Activated naive CD8-positive, alpha-beta T cell treated with anti-CD3 and anti-CD28 coated beads, Interleukin-2, amount 50 U/mL, for 24 hours (primary cell): Measurements from ENCODE around the gene PRG3.
"Not testable (repeated sequence)": the region's sequence is repeated elsewhere in the genome, so short reads cannot be mapped to it uniquely, and the experiment has no call there.

ENCODE experiments used
- ATAC-seq: fragments of 150-1000 bp; cut with Tn5 transposase; one replicate; pipeline ENCODE4 v1.10.0; 2021
- DNase-seq: peaks from one replicate; pipeline ENCODE4 v3.0.0; 2021
- H3K27ac Mint-ChIP-seq: one replicate; pipeline ENCODE4 v1.8.0; 2021; ENCODE audit warnings: mild to moderate bottlenecking, mixed read lengths
- H3K27me3 Mint-ChIP-seq: one replicate; pipeline ENCODE4 v1.8.0; 2021; ENCODE audit warnings: mixed read lengths
- H3K36me3 Mint-ChIP-seq: one replicate; pipeline ENCODE4 v1.8.0; 2021; ENCODE audit warnings: low read depth, mixed read lengths
- H3K4me1 Mint-ChIP-seq: one replicate; pipeline ENCODE4 v1.8.0; 2021; ENCODE audit warnings: mixed read lengths
- H3K4me3 Mint-ChIP-seq: one replicate; pipeline ENCODE4 v1.8.0; 2021; ENCODE audit warnings: mild to moderate bottlenecking, moderate library complexity, mixed read lengths
- H3K9me3 Mint-ChIP-seq: one replicate; pipeline ENCODE4 v1.8.0; 2021; ENCODE audit warnings: mixed read lengths

Gene PRG3

DNA sequence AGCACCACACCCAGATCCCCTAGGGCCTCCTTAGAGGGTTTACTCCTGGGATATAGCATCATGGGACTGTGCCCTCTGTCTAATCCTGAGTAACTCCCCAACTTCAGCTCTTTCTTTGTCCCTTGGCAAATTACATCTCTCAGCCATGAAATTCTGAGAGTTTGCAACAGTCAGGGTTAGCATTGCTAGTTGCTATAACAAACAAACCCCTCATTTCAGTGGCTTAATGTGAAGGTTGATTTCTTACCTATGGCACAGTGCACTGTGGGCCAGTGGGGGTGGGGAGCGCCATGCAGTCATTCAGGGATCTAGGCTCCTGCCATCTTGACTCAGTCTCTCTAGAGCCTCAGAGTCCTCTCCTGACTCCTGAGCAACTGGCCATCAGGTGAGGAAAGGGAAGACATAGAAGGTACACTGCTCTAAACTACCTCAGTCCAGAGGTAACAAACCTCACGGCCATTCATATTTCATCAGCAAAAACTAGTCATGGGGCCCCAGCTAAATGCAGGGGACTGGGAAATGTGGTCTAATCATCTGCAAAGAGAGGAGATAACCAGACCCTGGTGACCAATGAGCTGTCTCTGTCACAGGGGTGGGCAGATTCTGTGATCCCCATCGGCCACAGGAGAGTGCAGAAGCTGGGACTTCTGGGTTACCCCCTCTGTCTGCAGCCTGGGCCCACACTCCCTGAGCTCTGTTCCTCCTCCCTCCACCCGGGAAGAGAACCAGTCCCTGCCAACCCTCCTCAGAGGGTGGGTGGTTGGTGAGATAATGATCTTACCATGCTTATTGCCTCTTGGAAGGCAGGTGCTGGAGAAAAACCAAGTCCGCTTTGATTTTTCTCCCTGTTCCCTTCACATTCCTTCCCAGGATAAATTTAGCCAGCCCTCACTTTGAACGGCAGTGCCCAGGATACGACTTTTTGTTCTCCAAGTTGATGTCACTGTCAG, 17.5 kb downstream of the PRG3 start:
- Mint-ChIP-seq H3K4me1 (no peaks in the 10 kb centered on the region), H3K9me3 (no peaks in the 10 kb centered on the region), H3K27ac (no peak overlapping the region), H3K27me3 (no peaks in the 10 kb centered on the region), H3K4me3 (no peak overlapping the region), H3K36me3 (no peaks in the 10 kb centered on the region)
- DNase-seq: no peak
- no peak for ATAC-seq

- no peaks in the 10 kb centered on the region for H3K27me3 Mint-ChIP-seq
- H3K36me3 Mint-ChIP-seq: no peaks in the 10 kb centered on the region
- no peak overlapping the region for H3K4me3 Mint-ChIP-seq
- no peak overlapping the region for H3K27ac Mint-ChIP-seq
- H3K4me1 Mint-ChIP-seq: no peaks in the 10 kb centered on the region
- no peaks in the 10 kb centered on the region for H3K9me3 Mint-ChIP-seq
- DNase-seq: no peak
- no peak for ATAC-seq
These were observed 19.0 kb downstream of the PRG3 start for GRCh38 chr11:57361926-57362325.

- H3K9me3 Mint-ChIP-seq, H3K36me3 Mint-ChIP-seq, DNase-seq, H3K4me3 Mint-ChIP-seq, H3K27me3 Mint-ChIP-seq, H3K4me1 Mint-ChIP-seq, ATAC-seq, H3K27ac Mint-ChIP-seq: not testable (repeated sequence)
These were observed 19.5 kb downstream of the PRG3 start for GRCh38 chr11:57361420-57361819.

- Mint-ChIP-seq H3K36me3 (no peaks in the 10 kb centered on the region), H3K27ac (no peak overlapping the region), H3K9me3 (no peaks in the 10 kb centered on the region), H3K4me1 (no peaks in the 10 kb centered on the region), H3K27me3 (peaks cover 5% of the 10 kb centered on the region), H3K4me3 (no peak overlapping the region)
- DNase-seq (no peak), ATAC-seq (no peak)
These were observed 20.0 kb downstream of the PRG3 start for GRCh38 chr11:57360991-57361390.

- DNase-seq (no peak), ATAC-seq (no peak)
- Mint-ChIP-seq H3K4me1 (no peaks in the 10 kb centered on the region), H3K27me3 (peaks cover 5% of the 10 kb centered on the region), H3K9me3 (no peaks in the 10 kb centered on the region), H3K4me3 (no peak overlapping the region), H3K27ac (no peak overlapping the region), H3K36me3 (no peaks in the 10 kb centered on the region)
These were observed 20.9 kb downstream of the PRG3 start for GRCh38 chr11:57359896-57360690.

- Mint-ChIP-seq H3K27me3 (peaks cover 10% of the 10 kb centered on the region), H3K4me1 (no peaks in the 10 kb centered on the region), H3K4me3 (no peak overlapping the region), H3K9me3 (no peaks in the 10 kb centered on the region), H3K27ac (no peak overlapping the region), H3K36me3 (no peaks in the 10 kb centered on the region)
- no peak for DNase-seq
- ATAC-seq: no peak
These were observed 21.6 kb downstream of the PRG3 start for GRCh38 chr11:57359396-57359795.

DNA sequence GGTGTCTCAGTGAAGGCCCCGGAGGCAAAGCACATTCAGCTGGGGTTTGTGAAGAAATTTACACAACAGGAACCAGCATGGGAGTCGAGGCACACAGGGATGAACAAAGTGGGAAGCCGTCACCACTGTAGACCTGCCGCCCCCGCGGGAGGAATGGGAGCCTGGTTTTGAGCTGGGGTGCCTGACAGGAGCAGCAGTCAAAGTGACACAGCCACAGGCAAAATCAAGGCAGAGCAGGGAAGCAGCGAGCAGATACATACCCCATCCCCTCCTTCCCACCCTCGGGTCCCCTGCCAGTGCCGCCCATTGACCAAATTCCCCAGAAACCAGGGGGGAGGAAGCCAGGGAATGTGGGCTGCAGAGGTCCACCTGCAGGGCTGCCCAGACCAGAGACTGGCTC, 22.0 kb downstream of the PRG3 start:
- ATAC-seq: no peak
- H3K27ac Mint-ChIP-seq: no peak overlapping the region
- no peak overlapping the region for H3K4me3 Mint-ChIP-seq
- no peak for DNase-seq
- peaks cover 10% of the 10 kb centered on the region for H3K27me3 Mint-ChIP-seq
- H3K36me3 Mint-ChIP-seq: no peaks in the 10 kb centered on the region
- no peaks in the 10 kb centered on the region for H3K9me3 Mint-ChIP-seq
- H3K4me1 Mint-ChIP-seq: no peaks in the 10 kb centered on the region

- Mint-ChIP-seq H3K4me1 (no peaks in the 10 kb centered on the region), H3K27me3 (peaks cover 10% of the 10 kb centered on the region), H3K36me3 (no peaks in the 10 kb centered on the region), H3K9me3 (no peaks in the 10 kb centered on the region), H3K27ac (no peak overlapping the region), H3K4me3 (no peak overlapping the region)
- no peak for ATAC-seq
- DNase-seq: no peak
These were observed 22.4 kb downstream of the PRG3 start for GRCh38 chr11:57358543-57358961.

DNA sequence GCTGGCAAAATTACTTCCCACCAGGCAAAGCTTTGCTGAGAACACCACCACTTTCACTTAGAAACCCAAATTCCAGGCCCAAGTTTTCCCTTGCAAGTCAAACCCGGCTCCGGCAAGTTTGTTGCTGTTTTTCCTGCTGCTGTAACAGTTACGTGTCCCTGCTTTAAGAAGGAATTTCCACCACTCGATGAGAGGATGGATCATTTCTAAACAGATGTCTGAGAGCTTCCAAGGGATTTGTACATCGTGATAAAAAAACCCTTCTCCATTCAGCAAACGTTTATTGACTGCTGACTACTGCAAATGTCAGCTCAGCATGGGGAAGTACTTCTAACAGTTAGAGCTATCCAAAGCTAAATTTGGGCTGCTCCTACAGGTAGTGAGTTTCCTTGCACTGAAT, 23.1 kb downstream of the PRG3 start:
- Mint-ChIP-seq H3K27me3 (peaks cover 10% of the 10 kb centered on the region), H3K9me3 (no peaks in the 10 kb centered on the region), H3K36me3 (no peaks in the 10 kb centered on the region), H3K27ac (no peak overlapping the region), H3K4me3 (no peak overlapping the region), H3K4me1 (no peaks in the 10 kb centered on the region)
- no peak for DNase-seq
- ATAC-seq: no peak

- Mint-ChIP-seq H3K4me3 (no peak overlapping the region), H3K36me3 (no peaks in the 10 kb centered on the region), H3K27me3 (peaks cover 10% of the 10 kb centered on the region), H3K9me3 (no peaks in the 10 kb centered on the region), H3K27ac (no peak overlapping the region), H3K4me1 (no peaks in the 10 kb centered on the region)
- no peak for ATAC-seq
- DNase-seq: no peak
These were observed 23.6 kb downstream of the PRG3 start for GRCh38 chr11:57357310-57357709.

DNA sequence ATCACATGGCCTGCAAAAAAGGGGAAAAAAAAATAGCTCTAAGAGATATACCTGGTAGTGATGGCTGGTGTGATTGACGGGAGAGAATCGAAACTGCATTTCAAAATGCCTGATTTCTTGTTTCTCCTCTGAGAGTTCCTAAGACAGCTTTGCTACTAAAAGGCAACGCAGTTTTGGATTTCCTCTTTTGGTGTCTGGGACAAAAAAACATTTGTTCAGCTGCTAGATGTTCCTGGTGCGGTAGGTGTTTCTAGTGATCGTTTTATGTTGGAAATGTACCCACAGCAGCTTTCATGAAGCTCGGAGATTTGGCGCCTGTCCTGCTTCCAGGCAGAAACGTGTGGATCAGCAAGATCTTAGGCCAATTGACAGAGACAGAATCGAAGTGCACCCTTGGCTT, 24.7 kb downstream of the PRG3 start:
- Mint-ChIP-seq H3K27me3 (peaks cover 14% of the 10 kb centered on the region), H3K4me1 (no peaks in the 10 kb centered on the region), H3K9me3 (peaks cover 5% of the 10 kb centered on the region), H3K36me3 (peaks cover 2% of the 10 kb centered on the region), H3K4me3 (no peak overlapping the region), H3K27ac (no peak overlapping the region)
- ATAC-seq: no peak
- DNase-seq: no peak

DNA sequence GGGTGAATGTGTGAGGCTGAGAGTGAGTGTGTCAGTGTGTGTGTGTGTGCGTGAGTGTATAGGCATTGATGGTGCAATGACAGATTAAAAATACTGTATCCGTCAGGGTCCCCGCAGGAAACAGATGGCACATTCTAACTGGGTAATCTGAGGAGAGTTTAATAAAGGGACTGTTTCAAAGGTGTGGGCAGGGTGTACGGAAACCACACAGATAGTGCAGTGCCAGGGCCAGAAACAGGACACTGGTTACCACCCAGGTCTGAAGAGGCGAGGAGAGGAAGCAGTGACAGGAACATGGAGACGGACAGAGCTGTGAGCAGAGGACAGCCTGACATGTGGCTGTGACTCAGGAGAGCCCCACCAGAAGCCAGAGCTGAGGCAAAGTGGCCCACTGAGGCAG, 26.3 kb downstream of the PRG3 start:
- no peak overlapping the region for H3K27ac Mint-ChIP-seq
- H3K36me3 Mint-ChIP-seq: peaks cover 2% of the 10 kb centered on the region
- H3K27me3 Mint-ChIP-seq: peaks cover 16% of the 10 kb centered on the region
- DNase-seq (no peak), ATAC-seq (no peak)
- H3K4me3 Mint-ChIP-seq: no peak overlapping the region
- H3K4me1 Mint-ChIP-seq: peaks cover 3% of the 10 kb centered on the region
- H3K9me3 Mint-ChIP-seq: peaks cover 7% of the 10 kb centered on the region

- peaks cover 2% of the 10 kb centered on the region for H3K36me3 Mint-ChIP-seq
- H3K4me1 Mint-ChIP-seq: peaks cover 3% of the 10 kb centered on the region
- H3K27me3 Mint-ChIP-seq: peaks cover 16% of the 10 kb centered on the region
- ATAC-seq: no peak
- H3K27ac Mint-ChIP-seq: no peak overlapping the region
- peaks cover 7% of the 10 kb centered on the region for H3K9me3 Mint-ChIP-seq
- no peak overlapping the region for H3K4me3 Mint-ChIP-seq
- no peak for DNase-seq
These were observed 27.1 kb downstream of the PRG3 start for GRCh38 chr11:57353852-57354251.

GRCh38 chr11:57353446-57353845, 27.5 kb downstream of the PRG3 start:
- DNase-seq (no peak), ATAC-seq (no peak)
- H3K4me1 Mint-ChIP-seq: peaks cover 3% of the 10 kb centered on the region
- peaks cover 16% of the 10 kb centered on the region for H3K27me3 Mint-ChIP-seq
- H3K36me3 Mint-ChIP-seq: peaks cover 2% of the 10 kb centered on the region
- peaks cover 7% of the 10 kb centered on the region for H3K9me3 Mint-ChIP-seq
- H3K27ac Mint-ChIP-seq: no peak overlapping the region
- H3K4me3 Mint-ChIP-seq: no peak overlapping the region

GRCh38 chr11:57353036-57353435, 27.9 kb downstream of the PRG3 start:
- peaks cover 3% of the 10 kb centered on the region for H3K4me1 Mint-ChIP-seq
- H3K27ac Mint-ChIP-seq: no peak overlapping the region
- H3K9me3 Mint-ChIP-seq: peaks cover 7% of the 10 kb centered on the region
- no peak overlapping the region for H3K4me3 Mint-ChIP-seq
- peaks cover 16% of the 10 kb centered on the region for H3K27me3 Mint-ChIP-seq
- ATAC-seq: no peak
- DNase-seq: no peak
- peaks cover 2% of the 10 kb centered on the region for H3K36me3 Mint-ChIP-seq
